ENCODE measurements around the gene BCL2L1.
A peak's percentile ranks its signal among the peaks of the same experiment; 100 is the strongest.

Gene BCL2L1

GRCh38 chr20:31723319-31724078 is 831 bp upstream of the BCL2L1 start:
- peak; percentile 90 for DNase-seq

GRCh38 chr20:31723069-31723318 is 326 bp upstream of the BCL2L1 start:
- DNase-seq: no peak

GRCh38 chr20:31721408-31722256 is 1.0 kb downstream of the BCL2L1 start:
- DNase-seq: peak; percentile 46

GRCh38 chr20:31720486-31721407 is 1.9 kb downstream of the BCL2L1 start:
- no peak for DNase-seq

- peak; percentile 32 for DNase-seq
These were observed 2.8 kb downstream of the BCL2L1 start for GRCh38 chr20:31719644-31720485.

- no peak for DNase-seq
These were observed 3.6 kb downstream of the BCL2L1 start for GRCh38 chr20:31718952-31719643.

GRCh38 chr20:31717478-31718201 is 5.0 kb downstream of the BCL2L1 start:
- DNase-seq: no peak

GRCh38 chr20:31716818-31717477 is 5.7 kb downstream of the BCL2L1 start:
- no peak for DNase-seq

- DNase-seq: no peak
These were observed 6.3 kb downstream of the BCL2L1 start for GRCh38 chr20:31716351-31716750.

- DNase-seq: no peak
These were observed 6.9 kb downstream of the BCL2L1 start for GRCh38 chr20:31715766-31716165.

GRCh38 chr20:31713312-31714273 is 9.1 kb downstream of the BCL2L1 start:
- no peak for DNase-seq

GRCh38 chr20:31712564-31713311 is 9.9 kb downstream of the BCL2L1 start:
- DNase-seq: no peak

GRCh38 chr20:31712112-31712553 is 10.5 kb downstream of the BCL2L1 start:
- peak; percentile 51 for DNase-seq

GRCh38 chr20:31711179-31712111 is 11.2 kb downstream of the BCL2L1 start:
- DNase-seq: peak; percentile 45

GRCh38 chr20:31710423-31711108 is 12.1 kb downstream of the BCL2L1 start:
- no peak for DNase-seq

GRCh38 chr20:31709939-31710338 is 12.7 kb downstream of the BCL2L1 start:
- DNase-seq: no peak
